Activated CD8-positive, alpha-beta memory T cell treated with anti-CD3 and anti-CD28 coated beads, Interleukin-2, amount 10 ng/mL, durations not matched to agents 7 days and 5 days (primary cell): ENCODE data around the gene HTT-AS. TPM values are rescaled to one million over a fixed set of nuclear protein-coding genes. Genes with fewer than 3 reads are reported as not detected.
"Not testable (repeated sequence)": the region's sequence is repeated elsewhere in the genome, so short reads cannot be mapped to it uniquely, and the experiment has no call there.

Experiments used
- ATAC-seq: fragments of 150-1000 bp; cut with Tn5 transposase; one replicate; pipeline ENCODE4 v1.10.0; 2021; ENCODE audit warnings: moderate library complexity
- CTCF ChIA-PET: fragments of 350-600 bp; sonication (Branson Sonifier 250); formaldehyde crosslinking; loops from one replicate; lab custom pipeline; 2021; ENCODE audit warnings: antibody characterized with exemption; lab: Charles Lee
- DNase-seq: peaks from one replicate; pipeline ENCODE4 v3.0.0-alpha.2; 2020
- H3K27ac Mint-ChIP-seq: one replicate; pipeline ENCODE4 v1.8.0; 2021; ENCODE audit warnings: mild to moderate bottlenecking, mixed read lengths
- H3K27me3 Mint-ChIP-seq: one replicate; pipeline ENCODE4 v1.8.0; 2021; ENCODE audit warnings: mixed read lengths
- H3K36me3 Mint-ChIP-seq: one replicate; pipeline ENCODE4 v1.8.0; 2021; ENCODE audit warnings: mild to moderate bottlenecking, mixed read lengths
- H3K4me1 Mint-ChIP-seq: one replicate; pipeline ENCODE4 v1.8.0; 2021; ENCODE audit warnings: mixed read lengths
- H3K4me3 Mint-ChIP-seq: one replicate; pipeline ENCODE4 v1.8.0; 2021; ENCODE audit warnings: mild to moderate bottlenecking, moderate library complexity, mixed read lengths
- H3K9me3 Mint-ChIP-seq: one replicate; pipeline ENCODE4 v1.8.0; 2022; ENCODE audit warnings: low read depth, mixed read lengths
- total RNA-seq, 2 experiments: library from RNA; stranded (reverse); gene quantifications; one replicate each; pipeline ENCODE4 v1.2.3, GENCODE V29; 2021

Gene HTT-AS
- total RNA-seq, 2 experiments from 2014 or later: not detected

- H3K27me3 Mint-ChIP-seq: peaks cover 2% of the 10 kb centered on the region
- no peak for DNase-seq
- CTCF ChIA-PET: interaction anchor here (0.9 kb wide), 1 partner anchor 84 kb away, joined by 3 read pairs; no protein-coding TSS in a partner anchor
- H3K4me1 Mint-ChIP-seq: no peaks in the 10 kb centered on the region
- ATAC-seq: no peak
- H3K4me3 Mint-ChIP-seq: no peak overlapping the region
- no peaks in the 10 kb centered on the region for H3K36me3 Mint-ChIP-seq
- H3K9me3 Mint-ChIP-seq: no peaks in the 10 kb centered on the region
- H3K27ac Mint-ChIP-seq: no peak overlapping the region
Observed at GRCh38 chr4:3062471-3062870, 11.9 kb downstream of the HTT-AS start.

GRCh38 chr4:3060946-3061345, 13.4 kb downstream of the HTT-AS start:
- Mint-ChIP-seq H3K4me3 (no peak overlapping the region), H3K4me1 (no peaks in the 10 kb centered on the region), H3K36me3 (peaks cover 5% of the 10 kb centered on the region), H3K9me3 (peaks cover 3% of the 10 kb centered on the region), H3K27me3 (peaks cover 2% of the 10 kb centered on the region), H3K27ac (no peak overlapping the region)
- ATAC-seq (no peak), DNase-seq (no peak)
- CTCF ChIA-PET: interaction anchor here (0.8 to 1.2 kb wide), 3 partner anchors 8 to 80 kb away, joined by 3 to 4 read pairs (median 3); no protein-coding TSS in a partner anchor

- Mint-ChIP-seq H3K9me3 (peaks cover 7% of the 10 kb centered on the region), H3K4me3 (no peak overlapping the region), H3K27me3 (peaks cover 2% of the 10 kb centered on the region), H3K27ac (no peak overlapping the region), H3K4me1 (no peaks in the 10 kb centered on the region), H3K36me3 (peaks cover 9% of the 10 kb centered on the region)
- CTCF ChIA-PET: interaction anchor here (1.2 kb wide), 1 partner anchor 11 kb away, joined by 3 read pairs; no protein-coding TSS in a partner anchor
- ATAC-seq (no peak), DNase-seq (no peak)
Observed at GRCh38 chr4:3059943-3060342, 14.4 kb downstream of the HTT-AS start.

DNA sequence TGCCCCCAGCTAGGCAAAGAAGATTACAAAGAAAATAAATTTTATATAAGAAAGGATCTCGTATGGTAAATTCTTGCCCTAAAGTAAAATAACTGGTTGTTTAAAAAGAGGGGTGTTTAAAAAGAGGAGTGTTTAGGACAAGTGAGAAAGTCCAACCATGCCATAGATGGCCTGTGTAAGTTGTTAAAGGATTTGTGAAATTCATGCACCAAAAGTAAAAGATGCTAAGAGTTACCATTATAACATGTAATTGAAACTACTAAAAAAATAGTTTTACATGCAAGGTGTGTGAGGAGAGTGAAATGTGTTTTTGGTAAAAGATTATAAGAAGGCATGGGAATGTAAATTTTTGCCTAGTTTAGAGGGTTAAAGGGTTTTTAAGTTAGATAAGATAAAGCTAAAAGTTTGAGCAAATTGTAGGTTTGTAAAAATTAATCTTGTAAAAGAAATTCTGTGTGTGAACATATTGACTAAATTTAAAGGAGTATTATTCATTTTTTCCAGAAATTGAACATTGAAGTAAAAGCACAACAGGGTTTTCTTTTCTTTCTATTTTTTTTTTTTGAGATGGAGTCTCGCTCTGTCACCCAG, 20.1 kb downstream of the HTT-AS start:
- no peaks in the 10 kb centered on the region for H3K4me1 Mint-ChIP-seq
- CTCF ChIA-PET: interaction anchor here (1.2 kb wide), 1 partner anchor 53 kb away, joined by 4 read pairs; no protein-coding TSS in a partner anchor
- ATAC-seq (no peak), DNase-seq (no peak)
- peaks cover 11% of the 10 kb centered on the region for H3K9me3 Mint-ChIP-seq
- no peak overlapping the region for H3K27ac Mint-ChIP-seq
- H3K36me3 Mint-ChIP-seq: peaks cover 13% of the 10 kb centered on the region
- H3K27me3 Mint-ChIP-seq: peaks cover 14% of the 10 kb centered on the region
- H3K4me3 Mint-ChIP-seq: no peak overlapping the region

- CTCF ChIA-PET: interaction anchor here (0.7 kb wide), 1 partner anchor 87 kb away, joined by 3 read pairs; no protein-coding TSS in a partner anchor
- H3K36me3 Mint-ChIP-seq, DNase-seq, H3K27ac Mint-ChIP-seq, H3K4me3 Mint-ChIP-seq, ATAC-seq: not testable (repeated sequence)
- H3K27me3 Mint-ChIP-seq: peaks cover 14% of the 10 kb centered on the region
- peaks cover 11% of the 10 kb centered on the region for H3K9me3 Mint-ChIP-seq
- H3K4me1 Mint-ChIP-seq: peaks cover 16% of the 10 kb centered on the region
Observed at GRCh38 chr4:3051141-3051897, 23.0 kb downstream of the HTT-AS start.

- Mint-ChIP-seq H3K36me3 (peaks cover 14% of the 10 kb centered on the region), H3K9me3 (no peaks in the 10 kb centered on the region), H3K4me1 (peaks cover 44% of the 10 kb centered on the region), H3K27me3 (peaks cover 14% of the 10 kb centered on the region), H3K27ac (peak overlapping the region; percentile 84), H3K4me3 (peak overlapping the region; percentile 65)
- CTCF ChIA-PET: interaction anchor here (1.0 to 1.3 kb wide), 4 partner anchors 10 to 85 kb away, joined by 3 to 5 read pairs (median 3); no protein-coding TSS in a partner anchor
- ATAC-seq (peak; percentile 87), DNase-seq (peak; percentile 95)
Observed at GRCh38 chr4:3047464-3048286, 26.7 kb downstream of the HTT-AS start.

DNA sequence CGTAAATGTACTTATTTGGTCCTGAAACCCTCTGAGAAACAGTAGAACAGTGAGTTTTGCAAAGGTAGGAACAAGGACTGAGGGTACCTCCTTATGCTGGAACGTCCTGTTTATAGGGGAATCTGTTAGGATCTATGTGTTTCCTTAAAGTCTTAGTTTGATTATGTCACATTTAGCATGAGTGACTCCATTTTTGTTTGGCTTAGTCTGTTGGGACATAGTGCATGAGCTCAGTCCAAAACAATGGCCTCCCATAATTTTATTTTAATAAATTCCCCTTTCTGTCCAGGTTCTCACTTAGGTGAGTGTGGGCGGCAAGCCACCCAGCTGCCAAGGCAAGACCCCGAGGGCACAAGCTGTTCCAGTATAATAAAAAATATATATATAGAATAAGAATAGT, 27.7 kb downstream of the HTT-AS start:
- Mint-ChIP-seq H3K4me1 (peaks cover 55% of the 10 kb centered on the region), H3K36me3 (peaks cover 14% of the 10 kb centered on the region)

GRCh38 chr4:3046162-3046561, 28.2 kb downstream of the HTT-AS start:
- CTCF ChIA-PET: interaction anchor here (0.9 to 1.8 kb wide), 12 partner anchors 8 to 282 kb away, joined by 3 to 6 read pairs (median 3); no protein-coding TSS in a partner anchor
- DNase-seq: no peak
- no peak for ATAC-seq
- Mint-ChIP-seq H3K36me3 (peaks cover 14% of the 10 kb centered on the region), H3K9me3 (no peaks in the 10 kb centered on the region), H3K4me3 (no peak overlapping the region), H3K27me3 (peaks cover 4% of the 10 kb centered on the region), H3K4me1 (peaks cover 59% of the 10 kb centered on the region), H3K27ac (peak overlapping the region; percentile 85)

More for the DNA sequence above, 27.7 kb downstream of the HTT-AS start:
- H3K9me3 Mint-ChIP-seq: no peaks in the 10 kb centered on the region
- no peak overlapping the region for H3K27ac Mint-ChIP-seq
- DNase-seq (no peak), ATAC-seq (no peak)
- H3K4me3 Mint-ChIP-seq: no peak overlapping the region
- CTCF ChIA-PET: interaction anchor here (1.0 to 1.8 kb wide), 8 partner anchors 8 to 84 kb away, joined by 3 to 6 read pairs (median 4); no protein-coding TSS in a partner anchor
- peaks cover 9% of the 10 kb centered on the region for H3K27me3 Mint-ChIP-seq

- Mint-ChIP-seq H3K4me3 (peak overlapping the region; percentile 44), H3K9me3 (no peaks in the 10 kb centered on the region), H3K36me3 (peaks cover 14% of the 10 kb centered on the region), H3K4me1 (peaks cover 68% of the 10 kb centered on the region), H3K27me3 (peaks cover 3% of the 10 kb centered on the region), H3K27ac (peak overlapping the region; percentile 85)
- DNase-seq (peak; percentile 94), ATAC-seq (peak; percentile 57)
- CTCF ChIA-PET: interaction anchor here (0.9 to 1.8 kb wide), 10 partner anchors 7 to 281 kb away, joined by 3 to 8 read pairs (median 4); partner anchors contain the start of genes GRK4 and NOP14
Observed at GRCh38 chr4:3044870-3045819, 29.2 kb downstream of the HTT-AS start.

- peaks cover 14% of the 10 kb centered on the region for H3K36me3 Mint-ChIP-seq
- DNase-seq: no peak
- CTCF ChIA-PET: interaction anchor here (1.1 to 1.5 kb wide), 3 partner anchors 10 to 280 kb away, joined by 3 read pairs; partner anchors contain the start of genes GRK4 and NOP14
- H3K27me3 Mint-ChIP-seq: no peaks in the 10 kb centered on the region
- no peak for ATAC-seq
- H3K9me3 Mint-ChIP-seq: no peaks in the 10 kb centered on the region
- H3K27ac Mint-ChIP-seq: no peak overlapping the region
- H3K4me3 Mint-ChIP-seq: no peak overlapping the region
- H3K4me1 Mint-ChIP-seq: peaks cover 76% of the 10 kb centered on the region
Observed at GRCh38 chr4:3043282-3044020, 30.9 kb downstream of the HTT-AS start.

GRCh38 chr4:3042226-3042625, 32.1 kb downstream of the HTT-AS start:
- H3K36me3 Mint-ChIP-seq: peaks cover 14% of the 10 kb centered on the region
- DNase-seq (no peak), ATAC-seq (no peak)
- peaks cover 2% of the 10 kb centered on the region for H3K27me3 Mint-ChIP-seq
- CTCF ChIA-PET: interaction anchor here (0.8 to 1.5 kb wide), 5 partner anchors 9 to 278 kb away, joined by 3 to 5 read pairs (median 3); no protein-coding TSS in a partner anchor
- no peaks in the 10 kb centered on the region for H3K9me3 Mint-ChIP-seq
- peaks cover 75% of the 10 kb centered on the region for H3K4me1 Mint-ChIP-seq
- H3K4me3 Mint-ChIP-seq: peak overlapping the region; percentile 89
- peak overlapping the region; percentile 93 for H3K27ac Mint-ChIP-seq
